ENCODE measurements around the gene PGA4.
"Not testable (repeated sequence)": the region's sequence is repeated elsewhere in the genome, so short reads cannot be mapped to it uniquely, and the experiment has no call there.

The PGA4 gene

DNA sequence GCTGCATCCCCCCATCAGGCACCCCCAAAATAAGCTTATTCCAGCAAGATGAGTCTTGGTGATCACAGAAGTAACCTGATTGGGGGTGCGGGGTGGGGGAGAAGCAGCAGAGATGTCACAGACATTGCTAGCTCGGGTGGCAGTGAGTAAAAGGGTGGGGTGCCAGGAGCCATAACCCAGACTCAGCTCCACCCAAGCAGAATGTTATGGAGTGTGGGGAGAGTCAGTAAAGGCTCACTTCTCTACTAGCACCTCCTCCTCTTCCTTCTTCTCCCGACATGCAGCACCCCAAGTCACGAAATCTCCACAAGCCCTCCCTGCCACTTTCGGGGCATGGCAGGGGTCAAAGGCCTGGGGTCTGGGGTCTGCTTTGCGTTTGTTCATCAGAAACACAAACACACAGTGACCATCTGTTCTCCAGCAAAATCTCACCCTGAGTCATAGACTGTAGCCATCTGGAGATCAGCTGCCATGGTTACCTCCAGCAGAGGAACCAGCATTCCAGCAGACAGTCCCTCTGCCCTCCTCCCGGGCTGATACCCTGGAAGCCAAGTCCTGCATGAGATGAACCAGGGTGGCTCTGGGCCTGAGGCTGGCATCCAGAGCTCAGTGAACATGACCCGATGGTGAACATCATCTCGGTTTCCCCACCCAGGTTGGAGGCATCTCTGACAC, 14.4 kb upstream of the PGA4 start:
- POLR2A ChIA-PET; H3K36me3 ChIP-seq (ENCODE audit: control insufficient read depth in 2 of 2, insufficient read depth in 1 of 2, low read length in 2 of 2); H3K4me1 ChIP-seq (ENCODE audit: control insufficient read depth, insufficient read depth, low read length); CTCF ChIA-PET; H3K27ac ChIP-seq (ENCODE audit: extremely low read depth, low read depth, low read length); H3K4me3 ChIP-seq (ENCODE audit: low read depth, low read length); H3K9me3 ChIP-seq (ENCODE audit: control insufficient read depth, insufficient read depth, low read depth, low read length): not testable (repeated sequence)

DNA sequence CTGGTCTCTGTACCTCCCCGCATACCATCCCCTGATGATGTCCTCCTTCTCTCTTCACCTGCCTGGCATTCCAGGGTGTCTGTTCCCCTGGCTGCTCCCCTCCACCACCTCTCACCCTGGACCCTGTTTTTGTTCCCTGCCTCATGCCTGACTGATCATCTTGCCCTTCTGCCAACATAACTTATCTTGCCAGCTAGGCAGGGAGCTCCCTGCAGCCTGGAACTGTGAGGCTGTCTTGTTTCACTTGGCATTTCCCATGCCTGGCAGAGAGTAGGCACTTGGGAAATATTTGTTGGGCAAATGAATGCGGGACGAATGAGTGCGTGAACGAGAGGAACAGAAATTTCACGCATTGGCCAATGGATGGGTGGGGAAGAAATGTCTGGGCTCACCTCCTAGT, 11.5 kb upstream of the PGA4 start:
- POLR2A ChIA-PET; H3K4me3 ChIP-seq (ENCODE audit: low read depth, low read length); H3K9me3 ChIP-seq (ENCODE audit: control insufficient read depth, insufficient read depth, low read depth, low read length); CTCF ChIA-PET; H3K36me3 ChIP-seq (ENCODE audit: control insufficient read depth in 2 of 2, insufficient read depth in 1 of 2, low read length in 2 of 2); H3K27ac ChIP-seq (ENCODE audit: extremely low read depth, low read depth, low read length); H3K4me1 ChIP-seq (ENCODE audit: control insufficient read depth, insufficient read depth, low read length): not testable (repeated sequence)

DNA sequence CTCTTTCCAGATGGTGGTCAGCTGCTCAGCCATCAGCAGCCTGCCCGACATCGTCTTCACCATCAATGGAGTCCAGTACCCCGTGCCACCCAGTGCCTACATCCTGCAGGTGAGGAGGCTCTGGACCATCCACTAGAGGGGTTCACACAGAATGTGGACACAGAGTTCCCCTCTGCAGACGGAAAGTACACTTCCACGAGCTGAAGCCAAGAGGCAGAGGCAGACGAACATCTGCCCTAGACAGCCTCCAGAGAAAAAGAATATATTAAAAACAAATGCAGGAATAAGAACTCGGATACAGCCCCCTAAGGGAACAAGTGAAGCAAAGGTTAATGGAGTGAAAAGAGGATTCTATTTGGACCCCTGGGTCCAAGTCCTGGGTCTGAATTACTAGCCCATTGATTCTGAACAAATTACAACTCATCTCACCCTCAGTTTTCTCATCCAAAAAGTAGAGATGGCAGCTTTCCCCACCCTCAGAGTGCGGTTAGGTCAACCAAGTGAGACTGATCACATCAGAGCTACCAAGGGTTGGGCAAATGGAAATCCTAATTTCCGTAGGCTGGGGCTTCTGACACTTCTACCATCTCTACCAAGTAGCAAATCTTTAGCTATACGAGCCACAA, 10.7 kb upstream of the PGA4 start:
- POLR2A ChIA-PET; H3K27ac ChIP-seq (ENCODE audit: extremely low read depth, low read depth, low read length); H3K4me1 ChIP-seq (ENCODE audit: control insufficient read depth, insufficient read depth, low read length); H3K4me3 ChIP-seq (ENCODE audit: low read depth, low read length); H3K9me3 ChIP-seq (ENCODE audit: control insufficient read depth, insufficient read depth, low read depth, low read length); CTCF ChIA-PET; H3K36me3 ChIP-seq (ENCODE audit: control insufficient read depth in 2 of 2, insufficient read depth in 1 of 2, low read length in 2 of 2): not testable (repeated sequence)

DNA sequence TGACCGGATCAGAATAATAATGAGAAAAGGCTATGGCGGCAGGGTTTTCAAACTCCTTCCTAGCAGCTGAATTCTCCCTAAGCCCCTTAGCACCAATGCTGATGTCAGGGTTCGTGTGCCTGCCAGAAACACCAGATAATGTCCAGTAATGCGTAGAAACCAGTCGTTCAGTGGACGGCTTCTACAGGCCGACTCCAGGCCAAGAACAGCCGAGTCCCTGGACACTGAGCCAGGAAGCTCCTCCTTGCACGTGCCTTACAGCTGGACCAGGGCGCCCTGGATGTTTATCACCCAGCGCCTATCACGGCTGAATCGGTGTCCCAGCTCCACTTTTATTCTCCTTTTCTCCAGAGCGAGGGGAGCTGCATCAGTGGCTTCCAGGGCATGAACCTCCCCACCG, 9.9 kb upstream of the PGA4 start:
- H3K27ac ChIP-seq (ENCODE audit: extremely low read depth, low read depth, low read length); H3K4me1 ChIP-seq (ENCODE audit: control insufficient read depth, insufficient read depth, low read length); H3K4me3 ChIP-seq (ENCODE audit: low read depth, low read length); H3K36me3 ChIP-seq (ENCODE audit: control insufficient read depth in 2 of 2, insufficient read depth in 1 of 2, low read length in 2 of 2); H3K9me3 ChIP-seq (ENCODE audit: control insufficient read depth, insufficient read depth, low read depth, low read length); POLR2A ChIA-PET; CTCF ChIA-PET: not testable (repeated sequence)

DNA sequence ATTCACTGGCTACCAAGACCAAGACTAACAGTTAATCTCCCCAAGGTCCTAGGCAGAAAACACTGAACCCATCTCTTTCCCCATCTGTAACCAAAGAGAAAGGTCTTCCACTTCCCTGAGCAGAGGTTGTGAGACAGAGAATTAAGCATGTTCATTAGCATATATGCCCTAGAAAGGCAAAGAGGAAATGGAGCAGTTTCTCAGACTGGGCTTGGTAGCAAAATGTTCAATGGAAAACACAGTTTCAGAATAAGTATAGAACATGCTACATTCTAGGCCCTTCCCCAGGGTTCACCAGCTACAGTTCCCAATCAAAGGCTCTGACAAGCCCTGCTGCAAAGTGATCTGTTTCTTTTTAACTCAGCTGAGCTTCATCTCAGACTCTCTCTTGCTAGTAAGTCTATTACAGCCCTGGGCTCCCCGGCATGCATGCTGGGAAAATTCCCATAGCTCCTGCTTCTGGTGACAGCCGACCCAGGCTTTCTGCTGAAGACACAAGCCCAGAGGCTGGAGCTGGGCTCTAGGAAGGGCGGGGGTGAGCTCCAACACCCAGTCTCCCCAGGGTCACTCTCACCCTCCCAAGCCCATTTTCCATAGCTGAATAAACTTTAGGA, 8.3 kb upstream of the PGA4 start:
- H3K36me3 ChIP-seq (ENCODE audit: control insufficient read depth in 2 of 2, insufficient read depth in 1 of 2, low read length in 2 of 2); H3K4me1 ChIP-seq (ENCODE audit: control insufficient read depth, insufficient read depth, low read length); H3K27ac ChIP-seq (ENCODE audit: extremely low read depth, low read depth, low read length); H3K4me3 ChIP-seq (ENCODE audit: low read depth, low read length); H3K9me3 ChIP-seq (ENCODE audit: control insufficient read depth, insufficient read depth, low read depth, low read length); POLR2A ChIA-PET; CTCF ChIA-PET: not testable (repeated sequence)

DNA sequence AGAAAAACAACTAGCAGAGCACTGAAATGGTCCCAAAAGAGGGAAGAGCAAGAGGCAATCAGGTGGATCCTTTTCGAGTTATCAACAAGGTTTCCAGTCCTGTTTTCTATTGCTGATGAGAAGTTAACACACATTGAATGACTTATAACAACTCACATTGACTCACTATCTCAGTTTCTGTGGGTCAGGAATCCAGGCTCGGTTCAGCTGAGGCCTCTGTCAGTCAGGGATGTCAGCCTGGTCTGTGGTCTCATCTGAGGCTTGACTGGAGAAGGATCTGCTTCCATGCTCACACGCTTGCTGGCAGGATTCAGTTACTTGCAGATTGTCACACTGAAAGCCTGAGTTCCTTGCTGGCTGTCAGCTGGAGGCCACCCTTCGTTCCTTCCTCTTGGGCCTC, 3.8 kb upstream of the PGA4 start:
- H3K4me3 ChIP-seq (ENCODE audit: low read depth, low read length); H3K9me3 ChIP-seq (ENCODE audit: control insufficient read depth, insufficient read depth, low read depth, low read length); POLR2A ChIA-PET; CTCF ChIA-PET; H3K4me1 ChIP-seq (ENCODE audit: control insufficient read depth, insufficient read depth, low read length); H3K27ac ChIP-seq (ENCODE audit: extremely low read depth, low read depth, low read length); H3K36me3 ChIP-seq (ENCODE audit: control insufficient read depth in 2 of 2, insufficient read depth in 1 of 2, low read length in 2 of 2): not testable (repeated sequence)

DNA sequence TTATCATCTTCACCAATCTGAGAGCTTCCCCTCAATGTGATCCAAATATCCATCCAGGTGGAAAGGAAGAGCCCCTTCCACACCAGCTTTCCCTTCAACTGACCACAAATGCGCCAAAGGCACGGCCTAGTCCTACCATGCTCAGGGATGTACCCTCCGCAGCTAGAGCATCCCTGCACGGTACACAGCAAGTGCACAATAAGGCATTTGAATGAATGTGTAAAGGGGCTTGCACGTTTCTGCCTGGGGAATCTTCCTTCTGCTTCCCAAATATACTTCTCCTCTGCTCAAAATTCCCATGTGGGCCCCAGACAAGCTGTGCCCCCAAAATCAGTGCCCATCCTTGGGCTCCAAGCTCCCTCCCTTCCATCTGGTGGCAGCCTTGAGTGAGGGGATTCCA, 3.1 kb upstream of the PGA4 start:
- H3K27ac ChIP-seq (ENCODE audit: extremely low read depth, low read depth, low read length); CTCF ChIA-PET; H3K4me3 ChIP-seq (ENCODE audit: low read depth, low read length); H3K4me1 ChIP-seq (ENCODE audit: control insufficient read depth, insufficient read depth, low read length); H3K36me3 ChIP-seq (ENCODE audit: control insufficient read depth in 2 of 2, insufficient read depth in 1 of 2, low read length in 2 of 2); H3K9me3 ChIP-seq (ENCODE audit: control insufficient read depth, insufficient read depth, low read depth, low read length); POLR2A ChIA-PET: not testable (repeated sequence)

DNA sequence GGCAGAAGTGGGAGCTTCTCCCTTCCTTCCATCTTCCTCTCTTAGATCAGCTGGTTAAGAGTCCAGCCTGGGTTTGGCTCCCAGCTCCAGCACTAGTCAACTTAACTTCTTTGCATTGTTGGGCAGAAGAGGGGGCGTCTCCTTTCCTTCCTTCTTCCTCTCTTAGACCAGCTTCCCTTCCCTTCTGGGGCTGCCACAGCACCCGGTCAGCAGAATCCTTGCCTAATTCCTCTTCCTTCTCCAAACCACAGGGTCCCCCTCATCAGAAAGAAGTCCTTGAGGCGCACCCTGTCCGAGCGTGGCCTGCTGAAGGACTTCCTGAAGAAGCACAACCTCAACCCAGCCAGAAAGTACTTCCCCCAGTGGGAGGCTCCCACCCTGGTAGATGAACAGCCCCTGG, 545 bp downstream of the PGA4 start:
- H3K36me3 ChIP-seq (ENCODE audit: control insufficient read depth in 2 of 2, insufficient read depth in 1 of 2, low read length in 2 of 2); H3K9me3 ChIP-seq (ENCODE audit: control insufficient read depth, insufficient read depth, low read depth, low read length); POLR2A ChIA-PET; CTCF ChIA-PET; H3K27ac ChIP-seq (ENCODE audit: extremely low read depth, low read depth, low read length); H3K4me1 ChIP-seq (ENCODE audit: control insufficient read depth, insufficient read depth, low read length); H3K4me3 ChIP-seq (ENCODE audit: low read depth, low read length): not testable (repeated sequence)

DNA sequence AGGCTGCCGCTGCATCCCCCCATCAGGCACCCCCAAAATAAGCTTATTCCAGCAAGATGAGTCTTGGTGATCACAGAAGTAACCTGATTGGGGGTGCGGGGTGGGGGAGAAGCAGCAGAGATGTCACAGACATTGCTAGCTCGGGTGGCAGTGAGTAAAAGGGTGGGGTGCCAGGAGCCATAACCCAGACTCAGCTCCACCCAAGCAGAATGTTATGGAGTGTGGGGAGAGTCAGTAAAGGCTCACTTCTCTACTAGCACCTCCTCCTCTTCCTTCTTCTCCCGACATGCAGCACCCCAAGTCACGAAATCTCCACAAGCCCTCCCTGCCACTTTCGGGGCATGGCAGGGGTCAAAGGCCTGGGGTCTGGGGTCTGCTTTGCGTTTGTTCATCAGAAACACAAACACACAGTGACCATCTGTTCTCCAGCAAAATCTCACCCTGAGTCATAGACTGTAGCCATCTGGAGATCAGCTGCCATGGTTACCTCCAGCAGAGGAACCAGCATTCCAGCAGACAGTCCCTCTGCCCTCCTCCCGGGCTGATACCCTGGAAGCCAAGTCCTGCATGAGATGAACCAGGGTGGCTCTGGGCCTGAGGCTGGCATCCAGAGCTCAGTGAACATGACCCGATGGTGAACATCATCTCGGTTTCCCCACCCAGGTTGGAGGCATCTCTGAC, 4.5 kb downstream of the PGA4 start:
- H3K36me3 ChIP-seq (ENCODE audit: control insufficient read depth in 2 of 2, insufficient read depth in 1 of 2, low read length in 2 of 2); CTCF ChIA-PET; H3K4me3 ChIP-seq (ENCODE audit: low read depth, low read length); H3K27ac ChIP-seq (ENCODE audit: extremely low read depth, low read depth, low read length); H3K4me1 ChIP-seq (ENCODE audit: control insufficient read depth, insufficient read depth, low read length); H3K9me3 ChIP-seq (ENCODE audit: control insufficient read depth, insufficient read depth, low read depth, low read length); POLR2A ChIA-PET: not testable (repeated sequence)

DNA sequence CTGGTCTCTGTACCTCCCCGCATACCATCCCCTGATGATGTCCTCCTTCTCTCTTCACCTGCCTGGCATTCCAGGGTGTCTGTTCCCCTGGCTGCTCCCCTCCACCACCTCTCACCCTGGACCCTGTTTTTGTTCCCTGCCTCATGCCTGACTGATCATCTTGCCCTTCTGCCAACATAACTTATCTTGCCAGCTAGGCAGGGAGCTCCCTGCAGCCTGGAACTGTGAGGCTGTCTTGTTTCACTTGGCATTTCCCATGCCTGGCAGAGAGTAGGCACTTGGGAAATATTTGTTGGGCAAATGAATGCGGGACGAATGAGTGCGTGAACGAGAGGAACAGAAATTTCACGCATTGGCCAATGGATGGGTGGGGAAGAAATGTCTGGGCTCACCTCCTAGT, 7.3 kb downstream of the PGA4 start:
- H3K4me1 ChIP-seq (ENCODE audit: control insufficient read depth, insufficient read depth, low read length); POLR2A ChIA-PET; H3K4me3 ChIP-seq (ENCODE audit: low read depth, low read length); CTCF ChIA-PET; H3K27ac ChIP-seq (ENCODE audit: extremely low read depth, low read depth, low read length); H3K36me3 ChIP-seq (ENCODE audit: control insufficient read depth in 2 of 2, insufficient read depth in 1 of 2, low read length in 2 of 2); H3K9me3 ChIP-seq (ENCODE audit: control insufficient read depth, insufficient read depth, low read depth, low read length): not testable (repeated sequence)

DNA sequence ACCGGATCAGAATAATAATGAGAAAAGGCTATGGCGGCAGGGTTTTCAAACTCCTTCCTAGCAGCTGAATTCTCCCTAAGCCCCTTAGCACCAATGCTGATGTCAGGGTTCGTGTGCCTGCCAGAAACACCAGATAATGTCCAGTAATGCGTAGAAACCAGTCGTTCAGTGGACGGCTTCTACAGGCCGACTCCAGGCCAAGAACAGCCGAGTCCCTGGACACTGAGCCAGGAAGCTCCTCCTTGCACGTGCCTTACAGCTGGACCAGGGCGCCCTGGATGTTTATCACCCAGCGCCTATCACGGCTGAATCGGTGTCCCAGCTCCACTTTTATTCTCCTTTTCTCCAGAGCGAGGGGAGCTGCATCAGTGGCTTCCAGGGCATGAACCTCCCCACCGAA, 8.9 kb downstream of the PGA4 start:
- H3K27ac ChIP-seq (ENCODE audit: extremely low read depth, low read depth, low read length); POLR2A ChIA-PET; H3K4me1 ChIP-seq (ENCODE audit: control insufficient read depth, insufficient read depth, low read length); CTCF ChIA-PET; H3K4me3 ChIP-seq (ENCODE audit: low read depth, low read length); H3K36me3 ChIP-seq (ENCODE audit: control insufficient read depth in 2 of 2, insufficient read depth in 1 of 2, low read length in 2 of 2); H3K9me3 ChIP-seq (ENCODE audit: control insufficient read depth, insufficient read depth, low read depth, low read length): not testable (repeated sequence)
